Right atrium auricular region (tissue), 2 donors: Measurements from ENCODE around the gene CEP78. TPM values are rescaled to one million over a fixed set of nuclear protein-coding genes. Genes with fewer than 3 reads are reported as not detected.

ENCODE experiments used
- DNase-seq: peaks from one replicate; pipeline ENCODE4 v3.0.0-alpha.2; 2019; ENCODE audit warnings: low spot score
- H3K27ac ChIP-seq, 2 donors: fragments of 200-600 bp; sonication (generic); 1 replicate in 1 of 2; 2 replicates in 1 of 2; pipeline ENCODE4 v1.5.1; 2016 to 2019
- H3K27me3 ChIP-seq, 2 donors: fragments of 200-600 bp; sonication (generic); one replicate each; pipeline versions ENCODE4 v1.5.1 to v1.6.0; 2017 to 2019
- H3K36me3 ChIP-seq: fragments of 200-600 bp; sonication (generic); one replicate; pipeline ENCODE4 v1.5.1; 2016
- H3K4me1 ChIP-seq, 2 donors: fragments of 200-600 bp; sonication (generic); one replicate each; pipeline versions ENCODE4 v1.5.1 to v1.6.0; 2017 to 2019
- H3K4me3 ChIP-seq, 2 donors: fragments of 200-600 bp; sonication (generic); 1 replicate in 1 of 2; 2 replicates in 1 of 2; pipeline ENCODE4 v1.5.1; 2017 to 2019; ENCODE audit warnings: mild to moderate bottlenecking in 1 of 2, moderate library complexity in 1 of 2
- H3K9me3 ChIP-seq, 2 donors: fragments of 200-600 bp; sonication (generic); one replicate each; pipeline ENCODE4 v1.5.1; 2019
- CTCF ChIP-seq, 2 donors: fragments of 200-600 bp; sonication (generic); IDR thresholded peaks; one replicate each; pipeline ENCODE4 v1.5.1; 2019; ENCODE audit warnings: antibody characterized with exemption in 2 of 2
- total RNA-seq, 2 donors: library from RNA; depleted of rRNA; stranded (reverse); fragments of >200 nt; gene quantifications; one replicate each; pipeline ENCODE4 v1.1.0, GENCODE V29; 2016

CEP78 gene
- total RNA-seq, result 1 to 10 TPM; 2.4 to 4.2 TPM

- Histone ChIP-seq H3K4me3 (peak within 1 kb of the TSS; percentile 65 to 88), H3K36me3 (peaks cover 4% of the 10 kb centered on the region), H3K9me3 (no peaks in the 10 kb centered on the region), H3K4me1 (peaks cover 0 to 7% of the 10 kb centered on the region in 2 donors), H3K27ac (peak within 1 kb of the TSS; percentile 75 to 81), H3K27me3 (no peaks in the 10 kb centered on the region)
- DNase-seq, result peak; percentile 84
- no peak for TF ChIP-seq CTCF (IDR thresholded peaks at IDR 0.05)
Measured at GRCh38 chr9:78235762-78236550, at the start of gene CEP78. Gene CEP78, plus strand, starts transcription at chr9:78236075. Its CDS starts 276 bp downstream, at chr9:78236351.

- Histone ChIP-seq H3K27ac (no peak overlapping the region), H3K9me3 (no peaks in the 10 kb centered on the region), H3K27me3 (no peaks in the 10 kb centered on the region), H3K4me1 (no peaks in the 10 kb centered on the region), H3K4me3 (no peak overlapping the region), H3K36me3 (no peaks in the 10 kb centered on the region)
- DNase-seq, result no peak
- no peak for TF ChIP-seq CTCF (IDR thresholded peaks at IDR 0.05)
Measured at GRCh38 chr9:78187763-78188484, 48.0 kb upstream of the CEP78 start.

- Histone ChIP-seq H3K4me3 (no peak overlapping the region), H3K4me1 (no peaks in the 10 kb centered on the region), H3K36me3 (no peaks in the 10 kb centered on the region), H3K9me3 (no peaks in the 10 kb centered on the region), H3K27ac (no peak overlapping the region), H3K27me3 (no peaks in the 10 kb centered on the region)
- no peak for TF ChIP-seq CTCF (IDR thresholded peaks at IDR 0.05)
- no peak for DNase-seq
Measured at GRCh38 chr9:78188594-78188993, 47.3 kb upstream of the CEP78 start.

- H3K36me3 ChIP-seq, result no peaks in the 10 kb centered on the region
- no peak overlapping the region for H3K27ac ChIP-seq
- no peak for DNase-seq
- no peak overlapping the region for H3K4me3 ChIP-seq
- H3K9me3 ChIP-seq, result no peaks in the 10 kb centered on the region
- no peaks in the 10 kb centered on the region for H3K27me3 ChIP-seq
- H3K4me1 ChIP-seq, result no peaks in the 10 kb centered on the region
- TF ChIP-seq CTCF (IDR thresholded peaks at IDR 0.05), result no peak
Measured at GRCh38 chr9:78189001-78189400, 46.9 kb upstream of the CEP78 start.

- Histone ChIP-seq H3K4me3 (no peak overlapping the region), H3K36me3 (no peaks in the 10 kb centered on the region), H3K27ac (no peak overlapping the region), H3K4me1 (no peaks in the 10 kb centered on the region), H3K27me3 (no peaks in the 10 kb centered on the region), H3K9me3 (no peaks in the 10 kb centered on the region)
- no peak for TF ChIP-seq CTCF (IDR thresholded peaks at IDR 0.05)
- DNase-seq, result no peak
Measured at GRCh38 chr9:78189461-78189860, 46.4 kb upstream of the CEP78 start.
